GM21737 (cell line): Measurements from ENCODE around the gene LPCAT1.
A peak's percentile ranks its signal among the peaks of the same experiment; 100 is the strongest.
"Not testable (repeated sequence)": the region's sequence is repeated elsewhere in the genome, so short reads cannot be mapped to it uniquely, and the experiment has no call there.

Experiments used
- ATAC-seq: cut with Tn5 transposase; IDR thresholded peaks from one replicate; pipeline ENCODE4 v1.9.1; 2021; ENCODE audit warnings: mild to moderate bottlenecking, moderate library complexity; ENCODE audit not compliant: unreplicated experiment

The LPCAT1 gene

GRCh38 chr5:1510151-1510561 is 13.6 kb downstream of the LPCAT1 start:
- no peak for ATAC-seq

- ATAC-seq: no peak
Observed at GRCh38 chr5:1509346-1510085, 14.2 kb downstream of the LPCAT1 start.

GRCh38 chr5:1508659-1509290 is 15.0 kb downstream of the LPCAT1 start:
- no peak for ATAC-seq

- no peak for ATAC-seq
Observed at GRCh38 chr5:1507961-1508658, 15.7 kb downstream of the LPCAT1 start.

- ATAC-seq: no peak
Observed at GRCh38 chr5:1507457-1507856, 16.3 kb downstream of the LPCAT1 start.

GRCh38 chr5:1507014-1507375 is 16.8 kb downstream of the LPCAT1 start:
- ATAC-seq: no peak

- no peak for ATAC-seq
Observed at GRCh38 chr5:1506242-1507013, 17.3 kb downstream of the LPCAT1 start.

- ATAC-seq: no peak
Observed at GRCh38 chr5:1505506-1506241, 18.1 kb downstream of the LPCAT1 start.

- ATAC-seq: not testable (repeated sequence)
Observed at GRCh38 chr5:1505089-1505488, 18.7 kb downstream of the LPCAT1 start.

- ATAC-seq: no peak
Observed at GRCh38 chr5:1504617-1505016, 19.1 kb downstream of the LPCAT1 start.

- ATAC-seq: no peak
Observed at GRCh38 chr5:1504069-1504595, 19.6 kb downstream of the LPCAT1 start.

GRCh38 chr5:1503241-1504068 is 20.3 kb downstream of the LPCAT1 start:
- ATAC-seq: peak; percentile 19

GRCh38 chr5:1502737-1503120 is 21.0 kb downstream of the LPCAT1 start:
- no peak for ATAC-seq

- no peak for ATAC-seq
Observed at GRCh38 chr5:1502046-1502736, 21.6 kb downstream of the LPCAT1 start.

GRCh38 chr5:1501372-1502045 is 22.3 kb downstream of the LPCAT1 start:
- no peak for ATAC-seq

- no peak for ATAC-seq
Observed at GRCh38 chr5:1500411-1501091, 23.2 kb downstream of the LPCAT1 start.

GRCh38 chr5:1499851-1500250 is 23.9 kb downstream of the LPCAT1 start:
- no peak for ATAC-seq
